Glutamatergic neuron (in vitro differentiated cells): Measurements from ENCODE around the gene PPP1R13B. TPM values are rescaled to one million over a fixed set of nuclear protein-coding genes. Genes with fewer than 3 reads are reported as not detected.

Source experiments
- DNase-seq: peaks from one replicate; pipeline ENCODE4 v3.0.0; 2022
- H3K27ac Mint-ChIP-seq: one replicate; pipeline ENCODE4 v1.8.0; 2020; ENCODE audit warnings: mild to moderate bottlenecking, mixed read lengths, inconsistent platforms; ENCODE audit not compliant: unreplicated experiment
- H3K27me3 Mint-ChIP-seq: one replicate; pipeline ENCODE4 v1.8.0; 2020; ENCODE audit warnings: mild to moderate bottlenecking, moderate library complexity, mixed read lengths, inconsistent platforms; ENCODE audit not compliant: unreplicated experiment
- H3K36me3 Mint-ChIP-seq: one replicate; pipeline ENCODE4 v1.8.0; 2020; ENCODE audit warnings: mild to moderate bottlenecking, mixed read lengths, inconsistent platforms; ENCODE audit not compliant: unreplicated experiment
- H3K4me1 Mint-ChIP-seq: one replicate; pipeline ENCODE4 v1.8.0; 2020; ENCODE audit warnings: mild to moderate bottlenecking, low read depth, mixed read lengths, inconsistent platforms; ENCODE audit not compliant: unreplicated experiment
- H3K4me3 Mint-ChIP-seq: one replicate; pipeline ENCODE4 v1.8.0; 2020; ENCODE audit warnings: mild to moderate bottlenecking, mixed read lengths, inconsistent platforms; ENCODE audit not compliant: unreplicated experiment
- H3K9me3 Mint-ChIP-seq: one replicate; pipeline ENCODE4 v1.8.0; 2020; ENCODE audit warnings: mild to moderate bottlenecking, moderate library complexity, mixed read lengths, inconsistent platforms; ENCODE audit not compliant: unreplicated experiment
- CTCF ChIP-seq: fragments of 200-600 bp; sonication (generic); IDR thresholded peaks from one replicate; pipeline ENCODE4 v1.5.0; 2021; ENCODE audit not compliant: partially characterized antibody, unreplicated experiment
- total RNA-seq: library from RNA; stranded (reverse); fragmentation: NEBNext Ultra II Directional; extraction: Animal tissue kit (Norgen Biotek cat#: 25700); gene quantifications from one replicate; pipeline ENCODE4 v1.2.1, GENCODE V29; 2021; ENCODE audit not compliant: unreplicated experiment

Gene PPP1R13B
- total RNA-seq, 1 donor from 2014 or later, result 24.6 TPM

- H3K27ac Mint-ChIP-seq, result peak overlapping the region; percentile 33
These were observed 158.9 kb downstream of the PPP1R13B start for GRCh38 chr14:103688441-103688840.

GRCh38 chr14:103687712-103688111 is 159.7 kb downstream of the PPP1R13B start:
- Mint-ChIP-seq H3K27me3 (peaks cover 9% of the 10 kb centered on the region), H3K36me3 (no peaks in the 10 kb centered on the region), H3K4me1 (peaks cover 38% of the 10 kb centered on the region), H3K4me3 (no peak overlapping the region), H3K9me3 (peaks cover 7% of the 10 kb centered on the region), H3K27ac (no peak overlapping the region)
- DNase-seq, result no peak
- TF ChIP-seq CTCF, result no peak

More at GRCh38 chr14:103688441-103688840, 158.9 kb downstream of the PPP1R13B start:
- Mint-ChIP-seq H3K4me3 (no peak overlapping the region), H3K27me3 (peaks cover 9% of the 10 kb centered on the region), H3K4me1 (peaks cover 31% of the 10 kb centered on the region), H3K9me3 (peaks cover 7% of the 10 kb centered on the region), H3K36me3 (no peaks in the 10 kb centered on the region)
- DNase-seq, result no peak
- TF ChIP-seq CTCF, result no peak

GRCh38 chr14:103686831-103687485 is 160.4 kb downstream of the PPP1R13B start:
- H3K36me3 Mint-ChIP-seq, result no peaks in the 10 kb centered on the region
- peaks cover 9% of the 10 kb centered on the region for H3K27me3 Mint-ChIP-seq
- peaks cover 37% of the 10 kb centered on the region for H3K4me1 Mint-ChIP-seq
- DNase-seq, result no peak
- no peak overlapping the region for H3K27ac Mint-ChIP-seq
- H3K9me3 Mint-ChIP-seq, result peaks cover 9% of the 10 kb centered on the region
- H3K4me3 Mint-ChIP-seq, result no peak overlapping the region
- no peak for TF ChIP-seq CTCF

- no peaks in the 10 kb centered on the region for H3K36me3 Mint-ChIP-seq
These were observed 161.8 kb downstream of the PPP1R13B start for GRCh38 chr14:103685276-103686211.

More at GRCh38 chr14:103685276-103686211, 161.8 kb downstream of the PPP1R13B start:
- peaks cover 9% of the 10 kb centered on the region for H3K27me3 Mint-ChIP-seq
- no peak for TF ChIP-seq CTCF
- H3K27ac Mint-ChIP-seq, result peak overlapping the region; percentile 55
- H3K4me1 Mint-ChIP-seq, result peaks cover 33% of the 10 kb centered on the region
- H3K9me3 Mint-ChIP-seq, result peaks cover 9% of the 10 kb centered on the region
- H3K4me3 Mint-ChIP-seq, result no peak overlapping the region
- no peak for DNase-seq
